Loucy (cell line): ENCODE results near the gene DIPK1A.

Experiments used
- H2AFZ ChIP-seq: fragments of 200-600 bp; sonication (generic); 2 replicates; pipeline ENCODE4 v1.6.0; 2016; ENCODE audit warnings: antibody characterized with exemption, mild to moderate bottlenecking, low read length, moderate library complexity
- H3F3A ChIP-seq: fragments of 200-600 bp; 2 replicates; pipeline ENCODE4 v1.6.0; 2016; ENCODE audit warnings: antibody characterized with exemption, low read depth, mild to moderate bottlenecking
- H3K27me3 ChIP-seq: fragments of 200-600 bp; sonication (generic); 2 replicates; pipeline ENCODE4 v1.6.1; 2014; ENCODE audit warnings: low read length, mild to moderate bottlenecking; ENCODE audit not compliant: insufficient read depth, poor library complexity, severe bottlenecking
- H3K36me3 ChIP-seq: fragments of 200-600 bp; sonication (generic); 2 replicates; pipeline ENCODE4 v1.6.1; 2016; ENCODE audit warnings: low read length; ENCODE audit not compliant: insufficient read depth
- H3K4me1 ChIP-seq: fragments of 200-600 bp; sonication (generic); 2 replicates; pipeline ENCODE4 v1.5.1; 2014; ENCODE audit warnings: low read length, mild to moderate bottlenecking; ENCODE audit not compliant: insufficient read depth, poor library complexity, severe bottlenecking
- H3K4me2 ChIP-seq: fragments of 200-600 bp; sonication (generic); 2 replicates; pipeline ENCODE4 v1.6.0; 2014; ENCODE audit warnings: antibody characterized with exemption, low read length, low read depth, mild to moderate bottlenecking; ENCODE audit not compliant: poor library complexity, severe bottlenecking
- H3K4me3 ChIP-seq: fragments of 200-600 bp; sonication (generic); 2 replicates; pipeline ENCODE4 v1.5.1; 2014; ENCODE audit warnings: low read length, mild to moderate bottlenecking, mixed read lengths; ENCODE audit not compliant: poor library complexity, severe bottlenecking
- H3K79me2 ChIP-seq: fragments of 200-600 bp; sonication (generic); 2 replicates; pipeline ENCODE4 v1.6.1; 2014; ENCODE audit warnings: low read length; ENCODE audit not compliant: insufficient read depth
- H3K9ac ChIP-seq: fragments of 200-600 bp; sonication (generic); 2 replicates; pipeline ENCODE4 v1.6.0; 2014; ENCODE audit warnings: mild to moderate bottlenecking, low read depth, low read length, moderate library complexity; ENCODE audit not compliant: poor library complexity, severe bottlenecking
- H3K9me2 ChIP-seq: fragments of 200-600 bp; sonication (generic); replicated peaks from 2 replicates; pipeline ENCODE4 v1.6.1; 2016; ENCODE audit warnings: low read depth, low read length, mixed read lengths
- H3K9me3 ChIP-seq: fragments of 200-600 bp; sonication (generic); 2 replicates; pipeline ENCODE4 v1.6.1; 2014; ENCODE audit warnings: mild to moderate bottlenecking, antibody characterized with exemption, low read length, low read depth; ENCODE audit not compliant: insufficient read depth
- H4K20me1 ChIP-seq: fragments of 200-600 bp; sonication (generic); 2 replicates; pipeline ENCODE4 v1.6.0; 2014; ENCODE audit warnings: antibody characterized with exemption, low read length, mild to moderate bottlenecking; ENCODE audit not compliant: insufficient read depth, poor library complexity, severe bottlenecking
- CTCF ChIP-seq: fragments of 200-600 bp; sonication (generic); conservative IDR thresholded peaks from 2 replicates; pipeline ENCODE4 v1.5.1; 2014; ENCODE audit warnings: mild to moderate bottlenecking, antibody characterized with exemption, low read length
- EZH2phosphoT487 ChIP-seq: fragments of 200-600 bp; IDR thresholded peaks from 2 replicates; pipeline ENCODE4 v1.6.1; 2018; ENCODE audit warnings: antibody characterized with exemption, mild to moderate bottlenecking, moderate library complexity, borderline replicate concordance

DIPK1A gene

GRCh38 chr1:92837062-92837461 lies 124.2 kb downstream of the DIPK1A start:
- H4K20me1 ChIP-seq, result peaks cover 98% of the 10 kb centered on the region
- H3K36me3 ChIP-seq, result peaks cover 92% of the 10 kb centered on the region

GRCh38 chr1:92834617-92835016 lies 126.6 kb downstream of the DIPK1A start:
- no peak for TF ChIP-seq EZH2phosphoT487
- no peak for TF ChIP-seq CTCF
- Histone ChIP-seq H3K36me3 (peaks cover 70% of the 10 kb centered on the region), H3K4me2 (peak overlapping the region; percentile 95), H3K9ac (peak overlapping the region; percentile 99), H3K9me3 (no peaks in the 10 kb centered on the region), H2AFZ (no peak overlapping the region), H3K79me2 (peaks cover 78% of the 10 kb centered on the region), H3F3A (no peaks in the 10 kb centered on the region), H3K9me2 (no peaks in the 10 kb centered on the region), H4K20me1 (peaks cover 73% of the 10 kb centered on the region), H3K4me3 (peak overlapping the region; percentile 97), H3K4me1 (peaks cover 63% of the 10 kb centered on the region), H3K27me3 (peaks cover 11% of the 10 kb centered on the region)

More at GRCh38 chr1:92837062-92837461, 124.2 kb downstream of the DIPK1A start:
- peaks cover 8% of the 10 kb centered on the region for H3K27me3 ChIP-seq
- peak overlapping the region; percentile 95 for H3K4me2 ChIP-seq
- TF ChIP-seq CTCF (no peak), EZH2phosphoT487 (no peak)
- peaks cover 72% of the 10 kb centered on the region for H3K4me1 ChIP-seq
- 0 out of 2 replicates have a peak, but pooled peaks cover 3% of the 10 kb centered on the region for H3F3A ChIP-seq
- peaks cover 96% of the 10 kb centered on the region for H3K79me2 ChIP-seq
- peak overlapping the region; percentile 97 for H3K4me3 ChIP-seq
- H3K9ac ChIP-seq, result peak overlapping the region; percentile 45
- no peaks in the 10 kb centered on the region for H3K9me2 ChIP-seq
- H3K9me3 ChIP-seq, result no peaks in the 10 kb centered on the region
- H2AFZ ChIP-seq, result no peak overlapping the region

GRCh38 chr1:92833840-92834239 lies 127.4 kb downstream of the DIPK1A start:
- Histone ChIP-seq H3F3A (no peaks in the 10 kb centered on the region), H3K36me3 (peaks cover 62% of the 10 kb centered on the region), H3K9me2 (no peaks in the 10 kb centered on the region), H3K9me3 (no peaks in the 10 kb centered on the region), H3K79me2 (peaks cover 70% of the 10 kb centered on the region), H2AFZ (no peak overlapping the region), H3K27me3 (peaks cover 11% of the 10 kb centered on the region), H3K4me2 (peak overlapping the region; percentile 95), H3K4me3 (peak overlapping the region; percentile 97), H3K9ac (peak overlapping the region; percentile 99), H4K20me1 (peaks cover 66% of the 10 kb centered on the region), H3K4me1 (peaks cover 55% of the 10 kb centered on the region)
- TF ChIP-seq CTCF (no peak), EZH2phosphoT487 (no peak)
